Smooth muscle cell (in vitro differentiated cells): Measurements from ENCODE around the gene WDR59. TPM values are rescaled to one million over a fixed set of nuclear protein-coding genes. Genes with fewer than 3 reads are reported as not detected.

ENCODE experiments used
- DNase-seq: peaks from one replicate; lab custom pipeline; 2025; ENCODE audit not compliant: unreplicated experiment; lab: John Stamatoyannopoulos, UW
- H2AFZ ChIP-seq: fragments of 200-600 bp; sonication (generic); 2 replicates; pipeline ENCODE4 v1.6.0; 2016; ENCODE audit warnings: antibody characterized with exemption, low read depth, mild to moderate bottlenecking
- H3F3A ChIP-seq: fragments of 200-600 bp; sonication (generic); 2 replicates; pipeline ENCODE4 v1.6.0; 2017; ENCODE audit warnings: antibody characterized with exemption, low read depth
- H3K27ac ChIP-seq: fragments of 200-600 bp; sonication (generic); 2 replicates; pipeline ENCODE4 v1.5.1; 2016; ENCODE audit warnings: low read depth, mild to moderate bottlenecking
- H3K27me3 ChIP-seq: fragments of 200-600 bp; sonication (generic); 2 replicates; pipeline ENCODE4 v1.6.1; 2016; ENCODE audit warnings: low read depth, mild to moderate bottlenecking
- H3K36me3 ChIP-seq: fragments of 200-600 bp; sonication (generic); 2 replicates; pipeline ENCODE4 v1.5.1; 2016; ENCODE audit warnings: low read depth
- H3K4me1 ChIP-seq: fragments of 200-600 bp; sonication (generic); 2 replicates; pipeline ENCODE4 v1.5.1; 2016; ENCODE audit warnings: low read depth
- H3K4me2 ChIP-seq: fragments of 200-600 bp; sonication (generic); 2 replicates; pipeline ENCODE4 v1.6.0; 2016; ENCODE audit warnings: mild to moderate bottlenecking
- H3K4me3 ChIP-seq: fragments of 200-600 bp; sonication (generic); 2 replicates; pipeline ENCODE4 v1.5.1; 2016; ENCODE audit warnings: mild to moderate bottlenecking
- H3K79me2 ChIP-seq: fragments of 200-600 bp; sonication (generic); 2 replicates; pipeline ENCODE4 v1.6.0; 2016; ENCODE audit warnings: low read depth, mild to moderate bottlenecking
- H3K9ac ChIP-seq: fragments of 200-600 bp; sonication (generic); 2 replicates; pipeline ENCODE4 v1.6.0; 2016; ENCODE audit warnings: low read depth
- H3K9me3 ChIP-seq: fragments of 200-600 bp; sonication (generic); replicated peaks from 2 replicates; pipeline ENCODE4 v1.5.1; 2016; ENCODE audit warnings: low read depth
- H4K20me1 ChIP-seq: fragments of 200-600 bp; sonication (generic); 2 replicates; pipeline ENCODE4 v1.6.0; 2016; ENCODE audit warnings: low read depth
- WGBS: methylation state at CpG from one replicate; pipeline ENCODE4 v1.1.7; 2016; ENCODE audit warnings: low lambda C conversion rate; 5-methylcytosine and 5-hydroxymethylcytosine counted together
- polyA plus RNA-seq: library from polyadenylated mRNA; unstranded; fragments of >200 nt; fragmentation: Nextera tagmentation; extraction: Ambion mirVana; gene quantifications from 2 replicates; pipeline ENCODE4 v1.2.1, GENCODE V29; 2016
- total RNA-seq: library from RNA; depleted of rRNA; stranded (reverse); fragments of >200 nt; gene quantifications from 2 replicates; pipeline ENCODE4 v1.2.3, GENCODE V29; 2014
- TF ChIP-seq, protein P1 (sequence below): fragments of 200-600 bp; sonication (generic); IDR thresholded peaks from 2 replicates; pipeline ENCODE4 v1.5.1; 2017; ENCODE audit warnings: borderline replicate concordance, mild to moderate bottlenecking, antibody characterized with exemption; ENCODE audit not compliant: insufficient read depth, poor library complexity, severe bottlenecking

Gene WDR59
- total and polyA plus RNA-seq, 2 experiments from 2014 or later = 14.3 to 19.2 TPM

DNA sequence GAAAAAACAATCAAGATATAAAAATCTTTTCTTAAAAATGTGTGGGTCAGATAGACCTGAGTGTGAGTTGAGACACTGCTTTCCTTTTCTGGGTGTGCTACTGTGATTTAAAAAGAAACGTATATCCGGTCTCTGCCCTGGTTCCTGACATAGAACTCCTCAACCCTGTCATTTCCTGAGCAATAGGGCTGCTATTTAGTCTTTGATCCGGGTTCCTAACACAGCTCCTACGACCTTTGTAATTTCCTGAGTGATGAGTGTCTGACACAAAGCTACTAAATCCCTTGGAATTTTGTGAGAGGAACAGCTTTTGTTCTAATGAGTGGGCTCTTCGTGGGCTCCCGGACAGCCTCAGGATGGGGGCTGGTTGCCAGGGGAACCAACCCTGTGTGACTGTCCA, 116.4 kb downstream of the WDR59 start:
- Histone ChIP-seq H2AFZ (no peak overlapping the region), H3K4me3 (no peak overlapping the region), H3K4me2 (peak overlapping the region; percentile 24), H3K27ac (no peak overlapping the region), H3K9me3 (no peaks in the 10 kb centered on the region), H3K79me2 (no peaks in the 10 kb centered on the region), H3F3A (no peaks in the 10 kb centered on the region), H3K27me3 (no peaks in the 10 kb centered on the region), H3K4me1 (peaks cover 5% of the 10 kb centered on the region), H3K9ac (no peak overlapping the region), H3K36me3 (no peaks in the 10 kb centered on the region), H4K20me1 (no peaks in the 10 kb centered on the region)
- 20% methylated on average over 6 of the region's 6 CpGs for WGBS
- DNase-seq = no peak
- TF ChIP-seq, protein P1, sequence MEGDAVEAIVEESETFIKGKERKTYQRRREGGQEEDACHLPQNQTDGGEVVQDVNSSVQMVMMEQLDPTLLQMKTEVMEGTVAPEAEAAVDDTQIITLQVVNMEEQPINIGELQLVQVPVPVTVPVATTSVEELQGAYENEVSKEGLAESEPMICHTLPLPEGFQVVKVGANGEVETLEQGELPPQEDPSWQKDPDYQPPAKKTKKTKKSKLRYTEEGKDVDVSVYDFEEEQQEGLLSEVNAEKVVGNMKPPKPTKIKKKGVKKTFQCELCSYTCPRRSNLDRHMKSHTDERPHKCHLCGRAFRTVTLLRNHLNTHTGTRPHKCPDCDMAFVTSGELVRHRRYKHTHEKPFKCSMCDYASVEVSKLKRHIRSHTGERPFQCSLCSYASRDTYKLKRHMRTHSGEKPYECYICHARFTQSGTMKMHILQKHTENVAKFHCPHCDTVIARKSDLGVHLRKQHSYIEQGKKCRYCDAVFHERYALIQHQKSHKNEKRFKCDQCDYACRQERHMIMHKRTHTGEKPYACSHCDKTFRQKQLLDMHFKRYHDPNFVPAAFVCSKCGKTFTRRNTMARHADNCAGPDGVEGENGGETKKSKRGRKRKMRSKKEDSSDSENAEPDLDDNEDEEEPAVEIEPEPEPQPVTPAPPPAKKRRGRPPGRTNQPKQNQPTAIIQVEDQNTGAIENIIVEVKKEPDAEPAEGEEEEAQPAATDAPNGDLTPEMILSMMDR = no peak

DNA sequence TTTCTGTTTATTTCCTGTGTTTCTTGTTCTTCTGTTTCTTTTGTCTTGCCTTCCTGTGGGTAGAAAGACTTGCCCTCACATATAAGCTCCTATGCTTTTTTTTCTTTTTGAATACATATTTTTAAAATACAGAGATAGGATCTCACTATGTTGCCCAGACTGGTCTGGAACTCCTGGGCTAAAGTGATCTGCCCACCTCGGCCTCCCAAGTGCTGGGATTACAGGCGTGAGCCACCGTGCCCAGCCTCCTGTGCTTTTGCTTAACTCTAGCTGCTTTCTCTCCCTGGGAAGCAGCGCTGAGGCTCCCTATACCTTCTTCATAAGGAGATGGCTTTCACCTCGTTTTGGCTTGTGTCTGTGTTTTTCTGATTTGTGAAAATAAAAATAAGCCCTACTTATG, 116.9 kb downstream of the WDR59 start:
- no peaks in the 10 kb centered on the region for H3K27me3 ChIP-seq
- H2AFZ ChIP-seq = no peak overlapping the region
- WGBS = 76% methylated on average over 5 of the region's 5 CpGs
- no peaks in the 10 kb centered on the region for H3F3A ChIP-seq
- peak overlapping the region; percentile 24 for H3K4me2 ChIP-seq
- no peak overlapping the region for H3K9ac ChIP-seq
- H3K27ac ChIP-seq = no peak overlapping the region
- H4K20me1 ChIP-seq = no peaks in the 10 kb centered on the region
- no peak overlapping the region for H3K4me3 ChIP-seq
- TF ChIP-seq, protein P1 = no peak
- H3K79me2 ChIP-seq = no peaks in the 10 kb centered on the region
- H3K36me3 ChIP-seq = no peaks in the 10 kb centered on the region
- peaks cover 5% of the 10 kb centered on the region for H3K4me1 ChIP-seq
- H3K9me3 ChIP-seq = no peaks in the 10 kb centered on the region
- no peak for DNase-seq

DNA sequence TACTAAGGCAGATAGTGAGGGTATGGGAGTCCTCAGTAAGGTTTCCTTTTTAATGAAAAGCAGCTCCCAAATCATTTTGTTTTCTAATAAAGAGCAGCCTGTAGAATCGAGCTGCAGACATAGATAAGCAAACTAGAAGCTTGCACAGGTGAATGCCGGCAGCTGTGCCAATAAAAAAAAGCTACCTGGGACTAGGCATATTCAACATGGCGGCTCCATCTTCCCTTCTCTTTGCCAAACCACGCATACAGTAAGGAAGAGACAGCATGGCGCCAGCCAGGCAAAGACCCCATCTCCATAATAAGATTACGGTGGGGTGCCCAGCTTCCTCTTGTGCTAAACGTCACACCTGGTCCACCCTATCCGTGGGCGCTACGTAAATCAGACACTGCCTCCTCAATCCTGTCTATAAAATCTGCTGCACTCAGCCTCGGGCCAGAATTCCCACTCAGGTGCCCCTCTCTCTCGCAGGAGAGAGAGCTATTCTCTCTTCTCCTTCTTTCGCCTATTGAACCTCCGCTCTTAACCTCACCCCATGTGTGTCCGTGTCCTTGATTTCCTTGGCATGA, 117.6 kb downstream of the WDR59 start:
- Histone ChIP-seq H2AFZ (no peak overlapping the region), H3K27ac (no peak overlapping the region), H3K9me3 (no peaks in the 10 kb centered on the region), H3K4me2 (no peak overlapping the region), H3K27me3 (no peaks in the 10 kb centered on the region), H3K4me1 (peaks cover 5% of the 10 kb centered on the region), H4K20me1 (no peaks in the 10 kb centered on the region), H3K36me3 (no peaks in the 10 kb centered on the region), H3K4me3 (no peak overlapping the region), H3F3A (no peaks in the 10 kb centered on the region), H3K79me2 (no peaks in the 10 kb centered on the region), H3K9ac (no peak overlapping the region)
- TF ChIP-seq, protein P1 = no peak
- 82% methylated on average over 15 of the region's 15 CpGs for WGBS
- no peak for DNase-seq

DNA sequence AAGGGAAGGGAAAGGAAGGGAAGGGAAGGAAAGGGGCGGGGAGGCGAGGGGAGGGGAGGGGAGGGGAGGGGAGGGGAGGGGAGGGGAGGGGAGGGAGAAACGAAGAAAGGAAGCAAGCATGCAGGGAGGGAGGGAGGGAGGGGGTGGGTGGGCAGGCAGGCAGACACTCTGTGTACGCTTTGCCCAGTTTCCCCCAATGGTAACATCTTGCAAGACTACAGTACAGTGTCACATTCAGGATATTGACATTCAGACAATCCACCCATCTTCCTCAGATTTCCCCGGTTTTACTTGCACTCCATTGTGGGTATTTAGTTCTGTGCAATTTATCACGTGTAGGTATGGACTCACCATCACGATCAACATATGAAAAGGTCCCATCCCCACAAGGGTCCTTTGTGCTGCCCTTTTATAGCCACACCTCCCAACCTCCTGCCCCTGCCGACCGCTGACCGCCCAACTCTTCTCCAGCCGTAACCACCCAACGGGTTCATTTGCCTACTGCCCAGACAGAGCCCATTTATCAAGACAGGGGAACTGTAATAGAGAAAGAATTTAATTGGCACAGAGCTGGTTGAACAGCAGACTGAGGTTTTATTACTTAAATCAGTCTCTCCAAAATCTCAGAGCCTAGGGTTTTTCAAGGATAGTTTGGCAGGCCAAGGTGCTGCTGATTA, 118.9 kb downstream of the WDR59 start:
- 48% methylated on average over 9 of the region's 12 CpGs for WGBS
- Histone ChIP-seq H3K27ac (no peak overlapping the region), H3K9ac (no peak overlapping the region), H3K4me3 (no peak overlapping the region), H3K4me2 (no peak overlapping the region), H2AFZ (no peak overlapping the region), H3K4me1 (peaks cover 5% of the 10 kb centered on the region), H3K79me2 (no peaks in the 10 kb centered on the region), H3F3A (no peaks in the 10 kb centered on the region), H3K36me3 (no peaks in the 10 kb centered on the region), H4K20me1 (no peaks in the 10 kb centered on the region), H3K9me3 (no peaks in the 10 kb centered on the region), H3K27me3 (no peaks in the 10 kb centered on the region)
- DNase-seq = no peak
- TF ChIP-seq, protein P1 = no peak
